Measurements from ENCODE around the gene IDS.
A peak's percentile ranks its signal among the peaks of the same experiment; 100 is the strongest.
"Not testable (repeated sequence)": the region's sequence is repeated elsewhere in the genome, so short reads cannot be mapped to it uniquely, and the experiment has no call there.

Gene IDS

GRCh38 chrX:149527705-149528104 is 22.6 kb upstream of the IDS start:
- DNase-seq (ENCODE audit: low read depth in 2 of 2) = no peak

GRCh38 chrX:149526318-149527033 is 21.4 kb upstream of the IDS start:
- not testable (repeated sequence) for DNase-seq (ENCODE audit: low read depth in 2 of 2)

- not testable (repeated sequence) for DNase-seq (ENCODE audit: low read depth in 2 of 2)
Measured at GRCh38 chrX:149525903-149526302, 20.8 kb upstream of the IDS start.

- peak; percentile 23 to 39 for DNase-seq (ENCODE audit: low read depth in 2 of 2)
Measured at GRCh38 chrX:149525389-149525788, 20.3 kb upstream of the IDS start.

- no peak for DNase-seq (ENCODE audit: low read depth in 2 of 2)
Measured at GRCh38 chrX:149522916-149523315, 17.8 kb upstream of the IDS start.

GRCh38 chrX:149521438-149521837 is 16.3 kb upstream of the IDS start:
- DNase-seq (ENCODE audit: low read depth in 2 of 2) = no peak

GRCh38 chrX:149520636-149521277 is 15.7 kb upstream of the IDS start:
- not testable (repeated sequence) for DNase-seq (ENCODE audit: low read depth in 2 of 2)

- no peak for DNase-seq (ENCODE audit: low read depth in 2 of 2)
Measured at GRCh38 chrX:149518236-149518635, 13.1 kb upstream of the IDS start.

- DNase-seq (ENCODE audit: low read depth in 2 of 2) = no peak
Measured at GRCh38 chrX:149517308-149517707, 12.2 kb upstream of the IDS start.

GRCh38 chrX:149516604-149517003 is 11.5 kb upstream of the IDS start:
- no peak for DNase-seq (ENCODE audit: low read depth in 2 of 2)

- no peak for DNase-seq (ENCODE audit: low read depth in 2 of 2)
Measured at GRCh38 chrX:149515954-149516602, 11.0 kb upstream of the IDS start.

GRCh38 chrX:149513825-149514428 is 8.8 kb upstream of the IDS start:
- DNase-seq (ENCODE audit: low read depth in 2 of 2) = no peak

- peak; percentile 21 to 38 for DNase-seq (ENCODE audit: low read depth in 2 of 2)
Measured at GRCh38 chrX:149512225-149512885, 7.2 kb upstream of the IDS start.

- no peak for DNase-seq (ENCODE audit: low read depth in 2 of 2)
Measured at GRCh38 chrX:149511081-149511480, 6.0 kb upstream of the IDS start.

GRCh38 chrX:149510386-149510785 is 5.3 kb upstream of the IDS start:
- DNase-seq (ENCODE audit: low read depth in 2 of 2) = no peak

- DNase-seq (ENCODE audit: low read depth in 2 of 2) = no peak
Measured at GRCh38 chrX:149508467-149508866, 3.4 kb upstream of the IDS start.

GRCh38 chrX:149506349-149506748 is 1.2 kb upstream of the IDS start:
- DNase-seq (ENCODE audit: low read depth in 2 of 2) = no peak

GRCh38 chrX:149505671-149506070 is 565 bp upstream of the IDS start:
- no peak for DNase-seq (ENCODE audit: low read depth in 2 of 2)

GRCh38 chrX:149504226-149504914 is 736 bp downstream of the IDS start:
- peak in 1 of 2 donors; percentile 23 for DNase-seq (ENCODE audit: low read depth in 2 of 2)

- peak; percentile 18 to 34 for DNase-seq (ENCODE audit: low read depth in 2 of 2)
Measured at GRCh38 chrX:149503446-149503845, 1.7 kb downstream of the IDS start.

GRCh38 chrX:149502923-149503322 is 2.2 kb downstream of the IDS start:
- DNase-seq (ENCODE audit: low read depth in 2 of 2) = not testable (repeated sequence)
